DND-41 (cell line): ENCODE measurements around the gene MAGI1.
"Not testable (repeated sequence)": the region's sequence is repeated elsewhere in the genome, so short reads cannot be mapped to it uniquely, and the experiment has no call there.

Source experiments
- EZH2 ChIP-seq: IDR thresholded peaks from 3 replicates; pipeline ENCODE4 v1.6.1; 2012; ENCODE audit warnings: borderline replicate concordance, low read depth, mild to moderate bottlenecking, moderate library complexity, low read length, inconsistent platforms; ENCODE audit not compliant: severe bottlenecking
- TF ChIP-seq, protein P1 (sequence below): IDR thresholded peaks from 2 replicates; pipeline ENCODE4 v1.5.1; 2012; ENCODE audit warnings: borderline replicate concordance, low read length, moderate library complexity, mild to moderate bottlenecking; ENCODE audit not compliant: poor library complexity, severe bottlenecking; ENCODE audit errors: extremely low read depth

DNA sequence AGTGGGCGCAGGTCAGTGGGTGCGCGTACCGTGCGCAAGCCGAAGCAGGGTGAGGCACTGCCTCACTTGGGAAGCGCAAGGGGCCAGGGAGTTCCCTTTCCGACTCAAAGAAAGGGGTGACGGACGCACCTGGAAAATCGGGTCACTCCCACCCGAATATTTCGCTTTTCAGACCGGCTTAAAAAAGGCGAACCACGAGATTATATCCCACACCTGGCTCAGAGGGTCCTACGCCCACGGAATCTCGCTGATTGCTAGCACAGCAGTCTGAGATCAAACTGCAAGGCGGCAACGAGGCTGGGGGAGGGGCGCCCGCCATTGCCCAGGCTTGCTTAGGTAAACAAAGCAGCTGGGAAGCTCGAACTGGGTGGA is 529.3 kb downstream of the MAGI1 start:
- TF ChIP-seq, protein P1, sequence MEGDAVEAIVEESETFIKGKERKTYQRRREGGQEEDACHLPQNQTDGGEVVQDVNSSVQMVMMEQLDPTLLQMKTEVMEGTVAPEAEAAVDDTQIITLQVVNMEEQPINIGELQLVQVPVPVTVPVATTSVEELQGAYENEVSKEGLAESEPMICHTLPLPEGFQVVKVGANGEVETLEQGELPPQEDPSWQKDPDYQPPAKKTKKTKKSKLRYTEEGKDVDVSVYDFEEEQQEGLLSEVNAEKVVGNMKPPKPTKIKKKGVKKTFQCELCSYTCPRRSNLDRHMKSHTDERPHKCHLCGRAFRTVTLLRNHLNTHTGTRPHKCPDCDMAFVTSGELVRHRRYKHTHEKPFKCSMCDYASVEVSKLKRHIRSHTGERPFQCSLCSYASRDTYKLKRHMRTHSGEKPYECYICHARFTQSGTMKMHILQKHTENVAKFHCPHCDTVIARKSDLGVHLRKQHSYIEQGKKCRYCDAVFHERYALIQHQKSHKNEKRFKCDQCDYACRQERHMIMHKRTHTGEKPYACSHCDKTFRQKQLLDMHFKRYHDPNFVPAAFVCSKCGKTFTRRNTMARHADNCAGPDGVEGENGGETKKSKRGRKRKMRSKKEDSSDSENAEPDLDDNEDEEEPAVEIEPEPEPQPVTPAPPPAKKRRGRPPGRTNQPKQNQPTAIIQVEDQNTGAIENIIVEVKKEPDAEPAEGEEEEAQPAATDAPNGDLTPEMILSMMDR, result not testable (repeated sequence)
- TF ChIP-seq EZH2, result not testable (repeated sequence)
